Hepatocyte (in vitro differentiated cells): ENCODE data around the gene CCT6B. TPM values are rescaled to one million over a fixed set of nuclear protein-coding genes. Genes with fewer than 3 reads are reported as not detected.

Experiments used
- DNase-seq: peaks from one replicate; pipeline ENCODE4 v3.0.0-alpha.2; 2016; ENCODE audit warnings: low spot score
- H2AFZ ChIP-seq: fragments of 200-600 bp; sonication (generic); 2 replicates; pipeline ENCODE4 v1.6.0; 2016; ENCODE audit warnings: antibody characterized with exemption, mild to moderate bottlenecking
- H3K27ac ChIP-seq: fragments of 200-600 bp; sonication (generic); 2 replicates; pipeline ENCODE4 v1.5.1; 2016; ENCODE audit warnings: mild to moderate bottlenecking
- H3K27me3 ChIP-seq: fragments of 200-600 bp; sonication (generic); 2 replicates; pipeline ENCODE4 v1.6.1; 2016
- H3K36me3 ChIP-seq: fragments of 200-600 bp; sonication (generic); replicated peaks from 2 replicates; pipeline ENCODE4 v1.5.1; 2016; ENCODE audit warnings: low read depth; ENCODE audit not compliant: insufficient read depth
- H3K4me1 ChIP-seq: fragments of 200-600 bp; sonication (generic); 2 replicates; pipeline ENCODE4 v1.5.1; 2016; ENCODE audit warnings: mild to moderate bottlenecking, moderate library complexity; ENCODE audit not compliant: insufficient read depth
- H3K4me2 ChIP-seq: fragments of 200-600 bp; sonication (generic); 2 replicates; pipeline ENCODE4 v1.6.0; 2016
- H3K4me3 ChIP-seq: fragments of 200-600 bp; sonication (generic); 2 replicates; pipeline ENCODE4 v1.5.1; 2016; ENCODE audit warnings: mild to moderate bottlenecking
- H3K79me2 ChIP-seq: fragments of 200-600 bp; sonication (generic); 2 replicates; pipeline ENCODE4 v1.6.0; 2017; ENCODE audit warnings: mild to moderate bottlenecking
- H3K9me2 ChIP-seq: fragments of 200-600 bp; sonication (generic); replicated peaks from 2 replicates; pipeline ENCODE4 v1.6.0; 2017; ENCODE audit warnings: mild to moderate bottlenecking; ENCODE audit not compliant: insufficient read depth
- H3K9me3 ChIP-seq: fragments of 200-600 bp; sonication (generic); 2 replicates; pipeline ENCODE4 v1.5.1; 2016; ENCODE audit warnings: low read depth, mild to moderate bottlenecking
- H4K20me1 ChIP-seq: fragments of 200-600 bp; sonication (generic); 2 replicates; pipeline ENCODE4 v1.6.0; 2016; ENCODE audit warnings: mild to moderate bottlenecking; ENCODE audit not compliant: insufficient read depth, poor library complexity, severe bottlenecking
- EZH2 ChIP-seq: fragments of 200-600 bp; sonication (generic); IDR thresholded peaks from 2 replicates; pipeline ENCODE4 v1.6.1; 2016; ENCODE audit warnings: antibody characterized with exemption, mild to moderate bottlenecking, borderline replicate concordance
- EZH2phosphoT487 ChIP-seq: fragments of 200-600 bp; sonication (generic); IDR thresholded peaks from one replicate; pipeline ENCODE4 v1.6.1; 2018; ENCODE audit warnings: antibody characterized with exemption, mild to moderate bottlenecking, low read depth, moderate library complexity; ENCODE audit not compliant: unreplicated experiment, severe bottlenecking
- WGBS: methylation state at CpG from one replicate; pipeline ENCODE4 v1.1.6; 2016; ENCODE audit warnings: low lambda C conversion rate; ENCODE audit errors: missing lambda C conversion rate; 5-methylcytosine and 5-hydroxymethylcytosine counted together
- polyA plus RNA-seq: library from polyadenylated mRNA; unstranded; fragments of >200 nt; fragmentation: Nextera tagmentation; extraction: Ambion mirVana; gene quantifications from 2 replicates; pipeline ENCODE4 v1.2.1, GENCODE V29; 2016
- total RNA-seq: library from RNA; depleted of rRNA; stranded (reverse); fragments of >200 nt; gene quantifications from 2 replicates; pipeline ENCODE4 v1.2.3, GENCODE V29; 2014
- TF ChIP-seq, protein P1 (sequence below): fragments of 200-600 bp; sonication (generic); IDR thresholded peaks from 2 replicates; pipeline ENCODE4 v1.5.1; 2016; ENCODE audit warnings: antibody characterized with exemption, mild to moderate bottlenecking; ENCODE audit not compliant: poor library complexity

Gene CCT6B
- total and polyA plus RNA-seq, 2 experiments from 2014 or later = 1.7 to 2.6 TPM

DNA sequence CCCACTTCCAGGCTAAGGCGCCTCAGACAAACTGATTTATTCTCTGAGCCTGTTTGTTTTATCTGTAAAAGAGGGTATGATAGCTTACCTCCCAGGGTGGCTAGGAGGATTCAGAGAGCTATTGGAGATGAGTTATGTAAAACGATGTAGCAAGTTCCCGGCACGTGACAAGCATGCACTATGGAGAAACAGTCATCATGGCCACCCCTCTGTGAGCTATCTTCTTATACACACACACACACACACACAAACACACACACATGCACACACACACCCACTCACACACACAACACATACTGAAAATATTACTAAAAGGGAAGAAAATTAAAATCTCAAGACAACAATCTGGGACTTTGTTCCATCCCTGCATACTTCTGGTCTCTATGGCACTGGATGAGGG, 66.3 kb downstream of the CCT6B start:
- Histone ChIP-seq H3K9me2 (no peaks in the 10 kb centered on the region), H3K27ac (no peak overlapping the region), H3K4me1 (no peaks in the 10 kb centered on the region), H3K9me3 (no peaks in the 10 kb centered on the region), H3K4me3 (no peak overlapping the region), H3K27me3 (peaks cover 33% of the 10 kb centered on the region), H2AFZ (no peak overlapping the region), H4K20me1 (no peaks in the 10 kb centered on the region), H3K4me2 (no peak overlapping the region), H3K36me3 (no peaks in the 10 kb centered on the region), H3K79me2 (no peaks in the 10 kb centered on the region)
- TF ChIP-seq EZH2phosphoT487 (no peak), EZH2 (no peak)
- TF ChIP-seq, protein P1, sequence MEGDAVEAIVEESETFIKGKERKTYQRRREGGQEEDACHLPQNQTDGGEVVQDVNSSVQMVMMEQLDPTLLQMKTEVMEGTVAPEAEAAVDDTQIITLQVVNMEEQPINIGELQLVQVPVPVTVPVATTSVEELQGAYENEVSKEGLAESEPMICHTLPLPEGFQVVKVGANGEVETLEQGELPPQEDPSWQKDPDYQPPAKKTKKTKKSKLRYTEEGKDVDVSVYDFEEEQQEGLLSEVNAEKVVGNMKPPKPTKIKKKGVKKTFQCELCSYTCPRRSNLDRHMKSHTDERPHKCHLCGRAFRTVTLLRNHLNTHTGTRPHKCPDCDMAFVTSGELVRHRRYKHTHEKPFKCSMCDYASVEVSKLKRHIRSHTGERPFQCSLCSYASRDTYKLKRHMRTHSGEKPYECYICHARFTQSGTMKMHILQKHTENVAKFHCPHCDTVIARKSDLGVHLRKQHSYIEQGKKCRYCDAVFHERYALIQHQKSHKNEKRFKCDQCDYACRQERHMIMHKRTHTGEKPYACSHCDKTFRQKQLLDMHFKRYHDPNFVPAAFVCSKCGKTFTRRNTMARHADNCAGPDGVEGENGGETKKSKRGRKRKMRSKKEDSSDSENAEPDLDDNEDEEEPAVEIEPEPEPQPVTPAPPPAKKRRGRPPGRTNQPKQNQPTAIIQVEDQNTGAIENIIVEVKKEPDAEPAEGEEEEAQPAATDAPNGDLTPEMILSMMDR = no peak
- 88% methylated on average over 4 of the region's 4 CpGs for WGBS
- DNase-seq = no peak

DNA sequence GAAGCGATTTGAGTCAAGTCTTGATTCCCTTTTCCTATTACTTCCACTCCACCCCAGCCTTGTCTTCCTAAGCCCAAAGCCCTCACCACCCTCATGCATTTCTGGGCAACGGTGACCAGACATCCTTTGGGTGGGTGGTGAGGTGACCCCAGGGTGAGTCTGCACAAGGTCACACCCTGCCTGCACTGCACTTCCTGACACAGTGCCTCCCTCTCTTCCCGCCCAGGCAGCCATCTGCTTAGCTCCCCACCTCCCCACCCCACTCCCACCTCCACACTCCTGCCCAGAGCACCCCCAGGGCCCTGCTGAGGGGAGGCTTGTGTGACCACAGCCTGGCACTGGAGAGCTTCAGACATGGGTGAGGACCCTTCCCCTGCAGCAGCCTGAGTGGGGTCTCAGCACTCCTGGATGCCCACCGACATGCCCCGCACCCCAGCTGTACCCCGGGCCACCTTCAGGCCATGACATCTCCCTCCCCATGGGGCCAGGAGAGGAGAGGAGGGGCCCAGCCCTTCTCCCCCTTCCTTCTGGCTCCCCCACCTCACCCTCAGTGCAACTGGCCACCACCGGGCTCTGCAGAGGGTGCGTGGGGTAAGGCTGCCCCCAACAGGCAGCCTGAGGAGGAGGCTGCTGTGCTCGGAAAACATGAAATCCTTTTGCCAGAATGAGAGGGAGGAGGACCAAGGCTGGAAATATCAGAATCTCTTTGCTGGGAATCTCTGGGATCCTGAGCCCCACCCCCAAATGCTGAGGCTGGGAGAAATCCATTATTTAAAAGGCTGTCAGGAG, 68.6 kb downstream of the CCT6B start:
- H3K27me3 ChIP-seq = peaks cover 33% of the 10 kb centered on the region
- H3K27ac ChIP-seq = no peak overlapping the region
- no peaks in the 10 kb centered on the region for H4K20me1 ChIP-seq
- H3K4me3 ChIP-seq = no peak overlapping the region
- peak; percentile 32 for DNase-seq
- H3K79me2 ChIP-seq = no peaks in the 10 kb centered on the region
- no peak for TF ChIP-seq EZH2
- TF ChIP-seq, protein P1 = peak; percentile 57
- WGBS = 45% methylated on average over 9 of the region's 9 CpGs
- H3K9me2 ChIP-seq = no peaks in the 10 kb centered on the region
- no peaks in the 10 kb centered on the region for H3K36me3 ChIP-seq
- H2AFZ ChIP-seq = no peak overlapping the region
- no peaks in the 10 kb centered on the region for H3K9me3 ChIP-seq
- H3K4me2 ChIP-seq = no peak overlapping the region
- H3K4me1 ChIP-seq = no peaks in the 10 kb centered on the region

DNA sequence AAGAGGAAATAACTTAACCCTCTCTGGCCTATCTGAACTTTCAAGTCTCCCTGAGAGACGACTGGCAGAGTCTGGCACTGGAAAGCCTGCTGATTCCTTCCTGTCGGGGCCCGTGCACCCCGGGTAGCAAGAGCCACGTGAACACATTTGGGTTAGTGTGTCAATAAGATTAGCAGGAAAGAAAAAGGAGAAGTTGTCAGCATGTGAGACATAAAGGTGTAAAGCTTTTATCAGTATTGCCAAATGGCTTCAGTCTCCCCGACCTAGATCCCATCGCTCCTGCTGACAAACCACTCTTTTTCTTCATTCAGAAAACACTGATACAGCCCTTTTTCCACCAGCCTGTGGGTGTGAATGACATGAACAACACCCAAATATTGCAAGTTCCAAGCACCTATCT, 74.4 kb downstream of the CCT6B start:
- no peaks in the 10 kb centered on the region for H3K9me2 ChIP-seq
- no peaks in the 10 kb centered on the region for H3K9me3 ChIP-seq
- no peak overlapping the region for H3K27ac ChIP-seq
- H3K4me1 ChIP-seq = no peaks in the 10 kb centered on the region
- no peak for DNase-seq
- H3K4me3 ChIP-seq = no peak overlapping the region
- TF ChIP-seq EZH2phosphoT487 (no peak), EZH2 (no peak)
- TF ChIP-seq, protein P1 = no peak
- H2AFZ ChIP-seq = no peak overlapping the region
- 38% methylated on average over 7 of the region's 7 CpGs for WGBS
- no peaks in the 10 kb centered on the region for H3K79me2 ChIP-seq
- peaks cover 36% of the 10 kb centered on the region for H3K27me3 ChIP-seq
- no peaks in the 10 kb centered on the region for H4K20me1 ChIP-seq
- no peaks in the 10 kb centered on the region for H3K36me3 ChIP-seq
- H3K4me2 ChIP-seq = no peak overlapping the region
